ENCODE results near the gene RHBDL2.

DNA sequence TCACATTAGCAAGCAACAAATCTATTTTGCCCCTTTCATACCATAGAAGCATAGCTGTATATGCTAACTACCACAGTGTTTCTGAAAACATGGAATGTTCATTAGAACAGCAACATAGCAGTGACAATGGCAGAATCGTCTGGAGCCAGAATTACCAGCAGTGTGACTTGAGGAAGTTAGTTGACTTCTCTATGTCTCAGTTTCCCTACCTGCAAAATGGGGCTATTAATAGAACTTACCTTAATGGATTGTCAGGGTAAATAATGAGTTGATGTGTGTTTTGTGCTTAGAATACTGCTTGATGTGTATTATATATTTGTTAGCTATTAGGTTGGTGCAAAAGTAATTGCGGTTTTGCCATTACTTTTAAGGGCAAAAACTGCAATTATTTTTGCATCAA, 45.5 kb downstream of the RHBDL2 start:
- TF ChIP-seq, protein P1, sequence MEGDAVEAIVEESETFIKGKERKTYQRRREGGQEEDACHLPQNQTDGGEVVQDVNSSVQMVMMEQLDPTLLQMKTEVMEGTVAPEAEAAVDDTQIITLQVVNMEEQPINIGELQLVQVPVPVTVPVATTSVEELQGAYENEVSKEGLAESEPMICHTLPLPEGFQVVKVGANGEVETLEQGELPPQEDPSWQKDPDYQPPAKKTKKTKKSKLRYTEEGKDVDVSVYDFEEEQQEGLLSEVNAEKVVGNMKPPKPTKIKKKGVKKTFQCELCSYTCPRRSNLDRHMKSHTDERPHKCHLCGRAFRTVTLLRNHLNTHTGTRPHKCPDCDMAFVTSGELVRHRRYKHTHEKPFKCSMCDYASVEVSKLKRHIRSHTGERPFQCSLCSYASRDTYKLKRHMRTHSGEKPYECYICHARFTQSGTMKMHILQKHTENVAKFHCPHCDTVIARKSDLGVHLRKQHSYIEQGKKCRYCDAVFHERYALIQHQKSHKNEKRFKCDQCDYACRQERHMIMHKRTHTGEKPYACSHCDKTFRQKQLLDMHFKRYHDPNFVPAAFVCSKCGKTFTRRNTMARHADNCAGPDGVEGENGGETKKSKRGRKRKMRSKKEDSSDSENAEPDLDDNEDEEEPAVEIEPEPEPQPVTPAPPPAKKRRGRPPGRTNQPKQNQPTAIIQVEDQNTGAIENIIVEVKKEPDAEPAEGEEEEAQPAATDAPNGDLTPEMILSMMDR (conservative IDR thresholded peaks at IDR 0.05; ENCODE audit: low read depth in 2 of 2) = no peak
- no peak for TF ChIP-seq NANOG (IDR thresholded peaks at IDR 0.05; ENCODE audit: borderline replicate concordance)
- TF ChIP-seq EZH2phosphoT487 (IDR thresholded peaks at IDR 0.05; ENCODE audit: unreplicated experiment) = no peak
- no peak for TF ChIP-seq EZH2 (IDR thresholded peaks at IDR 0.05; ENCODE audit: low read depth, unreplicated experiment)
- no peak for TF ChIP-seq STAT1 (IDR thresholded peaks at IDR 0.05; ENCODE audit: unreplicated experiment)
